T follicular helper cell (primary cell): ENCODE measurements around the gene VGLL4.
"Not testable (repeated sequence)": the region's sequence is repeated elsewhere in the genome, so short reads cannot be mapped to it uniquely, and the experiment has no call there.

ENCODE experiments used
- DNase-seq: peaks from one replicate; pipeline ENCODE4 v3.0.0-alpha.2; 2020; ENCODE audit warnings: low read depth

Gene VGLL4

DNA sequence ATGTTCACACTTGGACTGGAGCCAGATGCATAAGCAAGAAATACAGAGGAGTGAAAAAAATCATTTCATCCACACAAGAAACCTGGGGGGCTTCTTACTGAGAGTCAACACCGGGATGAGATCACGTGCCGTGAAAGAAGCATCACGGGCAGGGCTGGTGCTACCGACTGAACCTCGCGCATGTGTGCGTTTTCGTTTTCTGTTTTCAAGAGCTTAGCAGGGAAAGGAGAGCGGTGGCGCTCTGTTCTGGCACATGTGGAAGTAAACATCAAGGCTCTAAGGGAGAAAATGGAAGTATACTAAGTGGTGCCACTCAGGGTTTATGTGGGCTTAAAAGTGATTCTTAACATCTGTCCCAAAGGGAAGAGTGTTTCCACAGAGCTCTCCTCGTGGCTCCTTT, 55.9 kb downstream of the VGLL4 start:
- DNase-seq: no peak

DNA sequence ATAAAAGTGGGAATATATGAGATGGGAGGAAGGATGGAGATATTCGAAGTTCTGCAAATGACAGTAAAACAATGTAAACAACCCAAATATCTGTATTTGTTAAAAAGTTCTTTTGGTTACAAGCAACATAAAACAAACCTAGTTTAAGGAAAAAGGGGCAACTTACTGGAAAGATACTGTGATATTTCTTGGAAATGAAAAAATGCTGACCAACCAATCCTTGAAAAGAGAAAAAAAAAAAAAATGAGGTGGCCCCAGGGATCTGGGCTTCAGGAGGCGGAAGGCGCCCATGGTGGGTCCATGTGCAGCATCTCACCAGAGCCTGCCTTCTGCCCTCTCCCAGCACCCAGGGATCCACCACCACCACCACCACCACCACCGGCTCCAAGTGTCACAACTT, 59.1 kb downstream of the VGLL4 start:
- no peak for DNase-seq

DNA sequence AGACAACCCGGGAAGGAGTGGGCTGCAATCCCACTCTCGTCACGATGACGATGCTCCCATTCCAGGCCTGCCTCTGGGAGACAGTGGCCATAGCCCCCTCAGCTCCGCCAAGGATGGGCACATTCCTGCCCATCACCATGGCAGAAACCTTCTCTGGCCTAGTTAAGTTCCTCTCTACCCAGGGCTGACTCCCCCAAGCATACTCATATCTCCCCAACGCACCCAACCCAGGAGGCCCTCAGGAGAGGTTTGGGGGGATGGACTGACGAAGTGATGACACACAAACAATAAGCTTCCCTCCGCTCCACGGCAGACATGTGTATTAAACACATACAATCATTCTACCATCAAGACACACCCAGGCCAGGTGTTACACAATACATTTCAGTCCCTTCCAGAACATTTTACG, 60.1 kb downstream of the VGLL4 start:
- DNase-seq: no peak

DNA sequence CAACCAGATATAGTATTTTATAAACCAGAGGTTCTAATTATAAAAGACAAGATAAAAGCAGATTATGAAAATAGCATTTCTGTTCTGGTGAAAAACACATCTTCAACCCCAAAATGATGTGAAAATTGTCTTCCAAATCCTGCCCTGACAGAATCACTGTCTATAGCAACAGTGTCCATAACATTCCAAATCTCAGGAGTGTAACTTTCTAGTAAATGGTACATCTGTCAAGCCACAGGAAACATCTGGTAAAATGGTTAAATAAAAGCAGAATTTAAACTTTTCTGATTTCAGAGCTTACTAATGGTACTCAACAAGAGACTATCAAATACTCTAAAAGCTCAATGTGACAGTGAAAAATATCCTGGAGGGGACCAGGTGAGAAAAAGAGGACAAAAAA, 60.5 kb downstream of the VGLL4 start:
- DNase-seq: no peak

DNA sequence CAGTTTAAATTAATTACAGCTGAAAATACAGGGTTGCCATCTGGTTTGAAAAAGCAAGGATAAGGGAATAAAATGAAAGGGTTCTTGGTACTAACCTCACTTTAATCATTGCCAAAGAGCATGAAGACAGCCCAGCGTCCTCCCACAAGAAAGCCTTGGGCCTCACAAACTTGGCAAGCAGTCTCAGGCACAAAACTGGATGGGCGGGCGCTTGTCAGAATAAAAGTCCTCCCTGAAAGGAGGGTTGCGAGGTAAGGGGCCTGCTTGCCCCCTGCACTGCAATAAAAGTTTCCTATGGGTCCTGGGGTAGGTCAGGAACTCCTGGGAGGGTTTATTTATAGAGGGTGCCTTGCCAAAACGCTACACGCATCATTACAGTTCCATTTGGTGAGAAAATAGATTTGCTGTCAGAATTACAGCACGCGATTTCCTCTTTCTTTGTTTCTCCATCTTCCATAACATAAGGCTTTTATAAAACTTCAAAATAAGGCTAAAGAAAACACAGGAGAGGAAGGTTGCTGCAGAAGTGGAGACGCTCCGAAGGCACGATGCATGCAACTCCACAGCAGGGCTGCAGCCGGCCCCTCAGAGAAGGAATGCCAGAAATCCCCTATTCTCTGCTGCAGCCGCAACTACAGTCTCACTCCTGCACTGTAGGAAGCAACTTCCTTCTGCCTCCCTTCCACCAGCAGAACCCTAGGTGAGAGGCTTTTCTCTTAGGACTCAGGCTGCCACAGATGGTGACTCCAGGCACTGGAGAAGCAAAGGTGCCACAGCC, 61.3 kb downstream of the VGLL4 start:
- DNase-seq: no peak

DNA sequence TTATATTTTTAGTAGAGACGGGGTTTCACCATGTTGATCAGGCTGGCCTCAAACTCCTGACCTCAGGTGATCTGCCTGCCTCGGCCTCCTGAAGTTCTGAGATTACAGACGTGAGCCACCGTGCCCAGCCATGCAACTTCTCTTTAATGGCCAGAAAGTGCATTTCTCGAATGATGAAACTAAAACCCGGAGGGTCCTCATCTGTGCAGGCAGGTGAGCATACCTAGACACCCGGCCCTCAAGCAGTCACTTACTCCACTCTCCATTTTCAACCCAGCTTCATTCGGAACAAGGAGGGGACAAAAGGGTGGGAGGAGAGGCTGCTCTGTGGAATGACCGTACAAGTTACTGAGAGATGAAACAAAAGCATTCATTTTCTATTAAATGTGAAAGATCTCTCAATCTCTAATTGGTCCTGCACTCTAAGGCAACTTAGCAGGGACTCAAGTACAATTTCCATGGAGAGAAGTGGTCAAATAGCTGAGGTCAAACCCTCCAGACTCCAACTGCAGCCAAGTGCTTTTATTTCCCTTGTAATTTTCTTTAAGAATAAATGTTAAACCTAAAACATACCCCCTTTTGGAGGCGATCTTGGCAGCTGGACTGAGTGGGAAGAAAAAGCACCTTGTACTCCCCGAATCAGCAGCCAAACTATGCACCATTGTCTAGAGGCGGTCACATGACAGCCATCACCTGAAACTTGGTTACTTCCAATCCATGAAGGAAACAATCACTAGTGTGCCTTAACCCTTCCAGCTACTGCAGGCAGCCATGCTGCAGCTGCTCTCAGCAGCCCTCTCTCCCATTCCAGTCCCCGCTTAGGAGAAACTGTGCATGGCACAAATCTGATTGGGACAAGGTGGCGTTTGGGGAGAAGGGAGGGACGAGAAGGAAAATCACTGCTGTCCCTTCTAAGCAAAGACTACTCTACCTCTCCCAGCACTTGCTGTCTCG, 62.2 kb downstream of the VGLL4 start:
- no peak for DNase-seq

DNA sequence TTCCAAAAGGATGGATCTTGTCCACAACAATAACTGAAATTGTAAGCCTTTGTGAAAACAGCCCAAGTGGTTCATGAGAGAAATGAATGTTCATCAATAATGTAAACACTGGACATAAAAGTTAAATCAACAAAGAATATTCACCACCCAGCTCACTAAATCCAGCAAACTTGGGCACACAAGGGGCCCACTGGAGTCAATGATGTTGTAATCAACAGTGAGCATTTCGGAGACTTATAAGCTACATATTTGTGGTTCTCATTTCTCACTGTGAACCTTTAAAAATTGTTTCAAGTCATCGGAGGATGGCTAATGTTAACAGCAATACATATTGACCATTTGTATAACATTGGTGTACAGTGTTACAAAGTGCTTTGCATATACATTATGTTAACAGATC, 63.1 kb downstream of the VGLL4 start:
- DNase-seq: no peak

DNA sequence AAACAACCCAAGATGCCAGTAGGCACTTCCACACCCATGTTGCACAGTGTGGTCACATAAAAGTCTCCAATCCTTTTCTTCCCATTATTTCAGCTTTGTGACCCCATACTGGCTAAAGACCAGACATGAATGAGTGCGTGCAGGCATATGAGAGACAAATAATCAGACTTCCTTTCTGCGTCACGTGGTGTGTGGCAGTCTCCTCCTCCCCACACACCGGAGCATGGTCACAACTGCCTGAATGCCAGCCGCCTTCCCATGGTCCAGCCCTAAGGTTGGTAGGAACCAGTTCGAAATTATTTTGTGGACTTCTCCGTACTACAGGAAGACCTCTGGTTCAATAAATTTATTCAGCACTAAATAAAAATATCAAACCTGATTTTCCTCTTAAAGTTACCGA, 65.5 kb downstream of the VGLL4 start:
- DNase-seq: no peak

DNA sequence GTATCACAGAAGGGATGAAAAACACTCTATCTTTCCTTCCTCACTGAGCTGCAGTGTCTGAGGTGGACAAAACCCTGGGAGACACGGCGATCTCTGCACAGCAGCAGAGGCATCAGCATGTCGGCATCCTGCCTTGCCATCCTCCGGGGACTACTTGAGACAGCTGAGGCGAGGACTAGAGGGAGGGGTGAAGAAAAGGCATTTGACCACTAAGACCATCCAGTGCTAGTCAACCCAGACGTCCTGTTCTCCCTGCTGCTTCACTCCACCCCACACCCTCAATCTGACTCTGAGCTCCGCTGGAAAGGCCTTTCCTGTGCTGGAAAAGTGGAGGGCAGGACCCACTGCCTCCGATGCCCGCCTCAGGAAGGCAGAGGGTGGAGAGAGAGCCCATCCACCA, 67.3 kb downstream of the VGLL4 start:
- DNase-seq: no peak

DNA sequence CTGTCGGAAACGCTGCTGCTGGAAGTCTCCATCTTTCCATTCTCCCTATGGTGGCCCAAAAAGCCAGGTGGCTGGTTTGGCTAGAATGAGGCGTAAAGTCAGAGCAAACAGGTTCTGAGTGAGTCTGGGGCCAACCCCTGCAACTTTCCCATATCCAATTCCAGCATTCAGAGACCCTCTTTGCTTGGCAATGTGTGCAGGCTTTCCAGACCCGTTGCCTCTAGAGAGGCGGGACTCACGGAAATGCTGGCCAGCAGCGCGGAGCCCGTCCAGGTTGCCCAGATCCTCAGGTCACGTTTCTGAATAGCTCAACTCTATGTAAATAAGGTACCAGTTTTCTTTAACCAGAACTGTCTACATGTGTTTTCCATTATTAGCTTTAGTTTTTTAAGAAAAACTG, 68.0 kb downstream of the VGLL4 start:
- DNase-seq: no peak

DNA sequence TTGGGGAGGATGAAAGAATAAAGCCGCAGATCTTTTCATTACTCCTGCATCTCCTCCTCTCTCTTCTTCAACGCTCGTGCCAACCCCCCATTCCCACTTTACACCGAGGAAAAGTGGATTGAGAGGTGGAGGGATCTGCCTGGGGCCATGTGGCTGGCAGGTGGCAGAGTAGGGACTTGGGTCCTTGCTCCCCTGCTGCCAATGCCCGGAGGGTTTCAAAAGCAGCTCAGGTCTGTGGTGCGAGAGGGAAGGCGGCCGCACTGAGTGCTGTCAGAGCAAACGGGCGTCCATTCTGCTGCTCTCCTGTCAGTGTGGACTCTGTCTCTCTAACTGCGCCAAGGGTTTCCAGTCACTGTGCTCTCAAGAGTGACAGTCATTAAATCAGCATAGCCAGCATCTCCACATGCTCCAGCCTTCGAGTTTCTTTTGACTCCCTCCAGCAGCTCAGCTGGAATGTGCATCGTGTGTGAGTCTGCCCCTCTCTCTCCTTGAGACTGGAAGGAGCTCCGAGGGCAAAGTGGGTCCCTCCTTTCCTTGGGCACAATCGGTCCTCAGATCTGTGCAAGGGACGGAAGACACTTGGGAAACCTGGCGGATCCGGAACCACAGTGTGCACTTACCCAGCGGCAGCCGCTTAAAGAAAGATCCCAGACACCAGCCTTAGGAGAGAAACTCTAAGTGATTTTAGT, 68.6 kb downstream of the VGLL4 start:
- no peak for DNase-seq

DNA sequence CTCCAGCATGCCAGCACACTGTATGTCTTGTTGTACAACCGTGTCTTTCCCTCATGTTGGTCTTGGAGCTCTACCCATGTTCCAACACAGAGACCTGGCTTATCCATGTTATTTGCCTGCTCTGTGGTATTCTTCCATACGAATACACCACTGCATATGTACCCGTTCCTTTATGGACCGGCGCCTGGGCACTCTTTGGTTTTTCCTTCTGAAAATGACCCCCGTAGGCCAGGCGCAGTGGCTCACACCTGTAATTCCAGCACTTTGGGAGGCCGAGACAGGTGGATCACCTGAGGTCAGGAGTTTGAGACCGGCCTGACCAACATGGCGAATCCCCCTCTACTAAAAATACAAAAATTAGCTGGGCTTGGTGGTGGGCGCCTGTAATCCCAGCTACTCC, 71.1 kb downstream of the VGLL4 start:
- not testable (repeated sequence) for DNase-seq

DNA sequence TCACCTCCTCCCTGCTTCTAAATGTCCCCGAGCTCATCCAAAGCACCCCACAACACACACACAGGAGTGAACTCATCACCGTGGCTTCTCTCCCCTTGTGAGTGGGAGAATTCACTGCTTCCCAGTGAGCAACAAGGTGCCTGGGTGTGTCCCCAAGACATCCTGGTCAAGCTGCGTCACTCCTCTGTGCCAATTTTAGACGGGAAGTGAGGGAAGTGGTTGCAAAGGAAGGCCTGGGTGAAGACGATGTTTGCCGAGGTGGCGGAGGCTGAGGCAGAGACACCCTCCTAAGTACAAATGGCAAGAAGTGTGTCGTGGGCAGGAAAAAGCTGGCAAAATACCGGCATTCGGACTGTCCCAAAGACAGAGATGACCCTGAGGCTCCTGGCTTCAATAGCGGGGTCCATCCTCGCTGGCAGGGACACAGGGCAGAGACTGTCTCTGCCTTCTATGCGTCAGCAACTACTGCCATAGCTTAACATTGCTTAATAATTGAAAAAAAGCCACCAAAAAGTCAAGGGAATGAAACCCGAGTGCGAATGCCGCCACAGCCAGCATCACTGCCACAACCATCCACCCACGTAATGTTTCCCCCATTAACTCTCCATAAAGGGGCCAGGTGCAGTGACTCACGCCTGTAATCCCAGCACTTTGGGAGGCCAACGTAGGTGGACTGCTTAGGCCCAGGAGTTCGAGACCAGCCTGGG, 72.8 kb downstream of the VGLL4 start:
- no peak for DNase-seq

DNA sequence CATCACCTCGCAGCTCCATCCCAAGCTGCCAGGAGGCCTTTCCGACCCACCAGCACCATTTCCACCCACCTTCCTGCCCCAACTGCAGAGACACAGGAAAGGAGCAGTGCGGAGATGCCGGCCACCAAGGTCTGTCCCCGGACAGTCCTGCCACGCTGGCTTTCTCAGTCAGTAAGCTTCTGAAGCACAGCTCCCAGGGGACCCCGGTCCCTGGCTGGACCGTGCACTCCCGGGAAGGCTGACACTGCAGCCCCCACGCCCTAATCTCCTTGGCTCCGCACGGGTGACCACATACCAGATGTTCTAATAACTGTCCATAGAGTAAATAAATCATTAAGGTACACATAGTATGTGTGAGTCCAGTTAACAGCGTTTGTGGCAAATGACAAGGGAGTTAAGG, 73.5 kb downstream of the VGLL4 start:
- DNase-seq: no peak

DNA sequence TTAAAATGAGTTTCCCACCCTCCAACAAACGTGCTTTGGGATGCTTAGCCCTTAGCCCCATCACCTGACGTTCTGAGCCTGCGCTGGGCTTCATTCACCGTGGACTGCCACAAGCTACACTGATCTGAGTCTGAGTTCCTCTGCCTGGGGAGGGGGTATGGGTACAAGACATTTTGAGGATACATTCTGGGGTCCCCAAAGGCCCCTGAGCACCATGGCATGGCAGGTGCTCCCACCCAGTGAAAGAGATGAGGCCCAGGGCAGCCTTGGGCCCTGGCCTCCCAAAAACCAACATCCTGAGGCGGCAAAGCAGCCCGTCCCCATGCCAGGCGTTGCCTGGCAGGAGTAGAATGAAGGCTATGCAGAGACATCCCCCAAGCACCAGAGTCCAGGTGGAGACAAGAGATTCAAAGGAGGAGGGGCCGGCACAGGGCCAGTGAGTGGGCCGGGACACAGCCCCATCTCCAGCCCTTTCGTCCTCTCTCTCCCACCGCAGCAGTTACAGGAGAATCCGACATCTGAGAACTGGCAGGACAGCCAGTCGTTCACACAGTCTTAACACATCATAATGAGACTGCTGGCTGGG, 74.5 kb downstream of the VGLL4 start:
- DNase-seq: no peak

DNA sequence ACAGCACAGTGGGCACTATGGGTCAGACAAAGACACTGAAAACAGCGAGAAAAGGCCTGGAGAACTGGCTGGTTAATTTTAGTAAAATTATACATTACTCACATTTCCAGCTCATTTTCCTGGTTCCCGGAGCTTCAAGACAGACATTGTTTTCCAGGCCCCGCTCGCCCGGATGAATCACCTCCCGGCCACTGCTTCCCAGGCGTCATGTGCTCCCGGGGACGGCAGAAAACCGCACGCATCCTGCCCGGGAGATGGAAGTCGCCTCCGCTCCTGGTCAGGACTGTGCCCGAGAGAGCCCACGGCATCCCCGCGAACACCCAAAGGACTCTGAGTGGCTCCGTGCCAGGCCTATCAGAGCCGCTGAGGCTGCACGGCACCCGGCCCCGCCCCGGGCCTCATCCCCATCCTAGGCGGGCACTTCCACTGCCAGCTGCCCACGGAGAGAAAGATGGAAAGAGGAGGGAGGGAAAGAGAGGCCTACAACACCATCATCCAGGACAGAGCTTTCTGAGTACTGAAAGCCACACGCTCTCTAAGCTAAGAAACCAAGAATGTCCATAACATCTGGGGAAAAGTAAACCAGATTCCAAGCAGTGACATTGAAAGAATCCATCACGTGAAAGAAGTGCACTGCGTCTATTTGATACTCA, 75.1 kb downstream of the VGLL4 start:
- DNase-seq: no peak

DNA sequence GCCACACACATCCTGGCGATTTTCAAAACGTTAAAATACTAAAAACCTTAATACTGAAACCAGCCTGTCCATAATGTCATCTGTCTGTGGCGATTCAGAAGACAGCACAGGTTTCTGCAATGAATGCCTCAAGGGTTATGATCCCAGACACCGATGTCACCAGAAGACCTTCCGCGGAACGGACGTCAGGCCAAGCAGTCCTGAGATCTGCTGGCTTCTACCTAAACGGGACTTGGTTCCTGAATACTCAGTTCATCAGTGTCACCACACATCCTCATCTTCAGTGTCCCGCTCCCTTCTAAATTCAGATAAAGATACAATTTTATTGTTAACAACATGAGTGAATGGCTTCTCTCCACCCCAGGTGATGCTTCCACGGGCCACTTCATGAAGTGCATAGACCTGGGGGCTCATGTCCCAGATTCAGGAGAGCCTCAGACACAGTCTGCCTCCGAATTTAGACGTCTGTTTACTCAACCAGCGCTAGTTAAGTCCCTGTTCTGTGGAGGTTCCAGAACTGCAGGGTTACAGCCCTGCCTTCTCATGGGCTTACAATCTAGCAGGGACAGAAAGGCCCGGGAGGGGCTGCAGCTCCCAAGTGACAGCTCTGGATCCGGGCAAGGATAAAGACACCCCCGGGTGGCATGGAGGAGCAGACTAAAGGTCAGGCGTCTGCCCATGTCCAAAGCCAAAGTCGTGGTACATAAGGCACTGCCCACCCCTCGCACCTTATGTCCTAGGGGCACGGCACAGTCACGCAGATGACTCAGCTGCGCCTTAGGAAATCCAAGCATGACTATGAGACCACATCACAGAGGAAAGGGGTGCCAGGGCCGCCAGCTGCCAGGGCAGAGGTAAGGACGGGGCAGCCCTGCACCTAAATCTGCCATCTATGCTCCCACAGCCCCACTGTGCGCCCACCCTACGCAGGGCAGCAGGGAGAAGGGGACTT, 75.9 kb downstream of the VGLL4 start:
- DNase-seq: no peak

DNA sequence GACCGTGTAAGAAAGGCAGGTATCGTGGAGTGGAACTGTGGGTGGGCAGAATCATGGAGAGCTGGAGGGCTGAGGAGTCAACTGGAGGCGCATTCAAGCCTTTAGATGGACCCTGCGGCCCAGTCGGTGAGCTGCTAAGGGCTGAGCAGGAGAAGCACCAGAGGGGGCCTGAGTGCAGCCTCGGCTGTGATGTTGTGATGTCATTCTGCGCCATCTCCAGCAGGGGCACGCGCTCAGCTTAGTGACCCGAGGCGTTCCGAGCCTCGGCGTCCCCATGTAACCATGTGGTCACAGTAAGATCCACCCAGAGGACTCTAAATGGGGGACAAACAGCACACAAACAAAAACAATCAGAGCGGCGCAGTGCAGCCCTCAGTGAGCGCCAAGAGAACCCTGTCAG, 76.8 kb downstream of the VGLL4 start:
- DNase-seq: no peak

DNA sequence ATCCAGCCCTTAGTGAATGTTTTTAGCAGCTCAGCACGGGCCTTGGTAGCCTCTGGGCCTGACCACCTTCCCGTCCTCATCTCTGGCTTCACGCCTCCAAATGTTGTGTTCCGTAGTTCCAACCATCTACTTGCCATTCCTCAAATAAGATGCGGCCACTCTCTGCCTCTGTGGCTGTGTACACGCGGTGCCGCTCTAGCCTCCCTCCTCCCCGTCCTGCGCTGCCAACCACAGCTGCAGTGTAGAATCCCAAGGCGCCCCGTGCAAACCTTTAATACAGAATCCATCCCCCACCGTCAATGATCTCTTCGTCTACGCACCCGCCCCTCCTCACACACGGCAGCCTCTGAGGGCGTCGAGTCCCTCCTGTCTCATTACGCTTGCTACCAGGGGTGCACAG, 77.2 kb downstream of the VGLL4 start:
- no peak for DNase-seq

DNA sequence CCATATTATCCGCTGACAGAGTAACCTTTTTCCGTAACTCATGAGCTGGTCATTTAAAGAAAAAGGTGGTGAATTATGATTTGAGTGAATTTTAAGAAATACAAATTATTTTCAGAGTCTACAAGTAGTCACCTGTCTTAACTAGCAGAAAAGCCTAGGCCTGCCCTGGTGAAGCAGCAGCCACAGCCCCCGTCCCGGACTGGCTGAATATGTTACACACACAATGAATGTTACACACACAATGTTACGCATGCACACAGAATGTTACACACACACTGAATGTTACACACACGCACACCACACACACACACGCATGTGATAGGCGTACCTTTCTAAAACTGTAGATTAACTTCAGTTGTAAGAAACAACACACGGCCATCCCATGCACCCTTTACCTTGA, 77.8 kb downstream of the VGLL4 start:
- no peak for DNase-seq
